Medulla oblongata (tissue), 1 donor: ENCODE measurements around the gene PARD3.

Source experiments
- DNase-seq: peaks from one replicate; pipeline ENCODE4 v3.0.0-alpha.2; 2015; ENCODE audit errors: extremely low spot score

PARD3 gene

GRCh38 chr10:34584164-34584563 lies 230.9 kb downstream of the PARD3 start:
- DNase-seq, result peak; percentile 33

GRCh38 chr10:34581801-34582532 lies 233.1 kb downstream of the PARD3 start:
- DNase-seq, result no peak

- DNase-seq, result no peak
Observed at GRCh38 chr10:34580643-34581042, 234.5 kb downstream of the PARD3 start.

GRCh38 chr10:34580214-34580613 lies 234.9 kb downstream of the PARD3 start:
- DNase-seq, result no peak

- no peak for DNase-seq
Observed at GRCh38 chr10:34578468-34578867, 236.6 kb downstream of the PARD3 start.

- peak; percentile 12 for DNase-seq
Observed at GRCh38 chr10:34576797-34577196, 238.3 kb downstream of the PARD3 start.

- no peak for DNase-seq
Observed at GRCh38 chr10:34575882-34576281, 239.2 kb downstream of the PARD3 start.

GRCh38 chr10:34574353-34574934 lies 240.7 kb downstream of the PARD3 start:
- DNase-seq, result no peak

- DNase-seq, result no peak
Observed at GRCh38 chr10:34570887-34571286, 244.2 kb downstream of the PARD3 start.

GRCh38 chr10:34567659-34568253 lies 247.3 kb downstream of the PARD3 start:
- no peak for DNase-seq

- DNase-seq, result no peak
Observed at GRCh38 chr10:34565934-34566333, 249.2 kb downstream of the PARD3 start.

GRCh38 chr10:34558093-34558583 lies 257.0 kb downstream of the PARD3 start:
- DNase-seq, result no peak

- DNase-seq, result no peak
Observed at GRCh38 chr10:34557173-34557572, 257.9 kb downstream of the PARD3 start.

- no peak for DNase-seq
Observed at GRCh38 chr10:34555653-34556052, 259.4 kb downstream of the PARD3 start.

- no peak for DNase-seq
Observed at GRCh38 chr10:34553747-34554146, 261.3 kb downstream of the PARD3 start.

- DNase-seq, result no peak
Observed at GRCh38 chr10:34551295-34551694, 263.8 kb downstream of the PARD3 start.

GRCh38 chr10:34549953-34550352 lies 265.1 kb downstream of the PARD3 start:
- no peak for DNase-seq

- no peak for DNase-seq
Observed at GRCh38 chr10:34549001-34549400, 266.1 kb downstream of the PARD3 start.

- DNase-seq, result no peak
Observed at GRCh38 chr10:34548466-34548865, 266.6 kb downstream of the PARD3 start.

- DNase-seq, result no peak
Observed at GRCh38 chr10:34547695-34548094, 267.4 kb downstream of the PARD3 start.

- DNase-seq, result no peak
Observed at GRCh38 chr10:34547291-34547690, 267.8 kb downstream of the PARD3 start.

GRCh38 chr10:34544400-34544799 lies 270.7 kb downstream of the PARD3 start:
- no peak for DNase-seq

GRCh38 chr10:34543716-34544115 lies 271.4 kb downstream of the PARD3 start:
- DNase-seq, result no peak
